WTC11 (cell line): ENCODE results near the gene CARS2.

Experiments
- ATF3 ChIP-seq: sonication (generic); formaldehyde crosslinking; conservative IDR thresholded peaks from 2 replicates; pipeline ENCODE4 v1.8.1; 2022; ENCODE audit warnings: mild to moderate bottlenecking, missing genetic modification reagents
- CDX4 ChIP-seq: fragments of 250-450 bp; sonication (Bioruptor Pico); IDR thresholded peaks from 2 replicates; pipeline ENCODE4 v1.9.0; 2021; ENCODE audit warnings: moderate library complexity, mild to moderate bottlenecking, inconsistent platforms, borderline replicate concordance
- ELF4 ChIP-seq: sonication (generic); formaldehyde crosslinking; IDR thresholded peaks from 2 replicates; pipeline ENCODE4 v1.8.1; 2022; ENCODE audit warnings: low read depth, mild to moderate bottlenecking, moderate library complexity, missing genetic modification reagents
- EMX1 ChIP-seq: fragments of 250-450 bp; sonication (Bioruptor Pico); IDR thresholded peaks from 2 replicates; pipeline ENCODE4 v1.8.0; 2021; ENCODE audit warnings: mild to moderate bottlenecking
- FOXK1 ChIP-seq: sonication (generic); formaldehyde crosslinking; IDR thresholded peaks from 2 replicates; pipeline ENCODE4 v1.8.0; 2022; ENCODE audit warnings: mild to moderate bottlenecking, moderate library complexity, missing genetic modification reagents
- JUN ChIP-seq: sonication (generic); formaldehyde crosslinking; IDR thresholded peaks from 2 replicates; pipeline ENCODE4 v1.8.0; 2023; ENCODE audit warnings: mild to moderate bottlenecking, missing genetic modification reagents
- MAX ChIP-seq: sonication (generic); formaldehyde crosslinking; IDR thresholded peaks from 2 replicates; pipeline ENCODE4 v1.8.0; 2022; ENCODE audit warnings: mild to moderate bottlenecking, missing genetic modification reagents
- SMAD3 ChIP-seq: sonication (generic); formaldehyde crosslinking; IDR thresholded peaks from 2 replicates; pipeline ENCODE4 v1.8.0; 2022; ENCODE audit warnings: missing genetic modification reagents, mild to moderate bottlenecking, borderline replicate concordance
- TP53 ChIP-seq: sonication (generic); formaldehyde crosslinking; IDR thresholded peaks from 2 replicates; pipeline ENCODE4 v1.8.1; 2023; ENCODE audit warnings: mild to moderate bottlenecking, missing genetic modification reagents
- ZNF317 ChIP-seq: sonication (generic); formaldehyde crosslinking; IDR thresholded peaks from 2 replicates; pipeline ENCODE4 v1.8.1; 2023; ENCODE audit warnings: low read depth, mild to moderate bottlenecking, moderate library complexity, missing genetic modification reagents, borderline replicate concordance
- TF ChIP-seq, protein P1 (sequence below): fragments of 200-600 bp; IDR thresholded peaks from 2 replicates; pipeline ENCODE4 v1.8.0; 2022; ENCODE audit warnings: antibody characterized with exemption
- TF ChIP-seq, protein P2 (sequence below): sonication (generic); formaldehyde crosslinking; IDR thresholded peaks from 2 replicates; pipeline ENCODE4 v1.8.1; 2022; ENCODE audit warnings: low read depth, missing genetic modification reagents, borderline replicate concordance

DNA sequence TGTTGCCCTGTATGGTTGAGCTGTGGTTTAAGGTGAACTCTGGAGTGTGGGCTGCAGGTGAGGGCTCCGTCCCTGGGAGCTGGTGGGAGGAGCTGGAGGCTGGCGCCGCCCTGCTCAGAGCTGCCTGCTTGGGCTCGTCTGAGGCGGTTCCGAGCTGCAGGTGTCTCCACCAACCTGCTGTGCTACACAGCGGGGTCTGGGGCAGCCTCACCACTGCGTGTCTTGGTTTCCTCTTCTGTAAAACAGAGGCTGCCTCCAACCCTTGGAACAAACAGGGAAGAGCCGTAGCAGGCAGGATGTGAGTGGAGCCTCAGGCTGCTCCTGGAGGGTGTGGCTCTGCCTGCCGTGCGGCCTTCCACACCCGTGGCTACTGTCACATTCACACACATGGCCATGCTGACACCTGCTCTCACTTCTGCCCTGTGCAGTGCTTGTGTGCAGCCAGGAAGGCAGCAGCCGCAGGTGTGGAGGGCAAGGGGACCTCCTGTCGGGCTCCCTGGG lies 69.2 kb downstream of the CARS2 start:
- TF ChIP-seq FOXK1 (no peak), MAX (CRISPR knock-in tag) (no peak), ELF4 (no peak), JUN (no peak), ATF3 (CRISPR knock-in tag) (no peak), CDX4 (no peak), EMX1 (no peak), TP53 (CRISPR knock-in tag) (no peak), ZNF317 (CRISPR knock-in tag) (no peak), SMAD3 (CRISPR knock-in tag) (no peak)
- TF ChIP-seq, protein P1, sequence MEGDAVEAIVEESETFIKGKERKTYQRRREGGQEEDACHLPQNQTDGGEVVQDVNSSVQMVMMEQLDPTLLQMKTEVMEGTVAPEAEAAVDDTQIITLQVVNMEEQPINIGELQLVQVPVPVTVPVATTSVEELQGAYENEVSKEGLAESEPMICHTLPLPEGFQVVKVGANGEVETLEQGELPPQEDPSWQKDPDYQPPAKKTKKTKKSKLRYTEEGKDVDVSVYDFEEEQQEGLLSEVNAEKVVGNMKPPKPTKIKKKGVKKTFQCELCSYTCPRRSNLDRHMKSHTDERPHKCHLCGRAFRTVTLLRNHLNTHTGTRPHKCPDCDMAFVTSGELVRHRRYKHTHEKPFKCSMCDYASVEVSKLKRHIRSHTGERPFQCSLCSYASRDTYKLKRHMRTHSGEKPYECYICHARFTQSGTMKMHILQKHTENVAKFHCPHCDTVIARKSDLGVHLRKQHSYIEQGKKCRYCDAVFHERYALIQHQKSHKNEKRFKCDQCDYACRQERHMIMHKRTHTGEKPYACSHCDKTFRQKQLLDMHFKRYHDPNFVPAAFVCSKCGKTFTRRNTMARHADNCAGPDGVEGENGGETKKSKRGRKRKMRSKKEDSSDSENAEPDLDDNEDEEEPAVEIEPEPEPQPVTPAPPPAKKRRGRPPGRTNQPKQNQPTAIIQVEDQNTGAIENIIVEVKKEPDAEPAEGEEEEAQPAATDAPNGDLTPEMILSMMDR = no peak
- TF ChIP-seq, protein P2, sequence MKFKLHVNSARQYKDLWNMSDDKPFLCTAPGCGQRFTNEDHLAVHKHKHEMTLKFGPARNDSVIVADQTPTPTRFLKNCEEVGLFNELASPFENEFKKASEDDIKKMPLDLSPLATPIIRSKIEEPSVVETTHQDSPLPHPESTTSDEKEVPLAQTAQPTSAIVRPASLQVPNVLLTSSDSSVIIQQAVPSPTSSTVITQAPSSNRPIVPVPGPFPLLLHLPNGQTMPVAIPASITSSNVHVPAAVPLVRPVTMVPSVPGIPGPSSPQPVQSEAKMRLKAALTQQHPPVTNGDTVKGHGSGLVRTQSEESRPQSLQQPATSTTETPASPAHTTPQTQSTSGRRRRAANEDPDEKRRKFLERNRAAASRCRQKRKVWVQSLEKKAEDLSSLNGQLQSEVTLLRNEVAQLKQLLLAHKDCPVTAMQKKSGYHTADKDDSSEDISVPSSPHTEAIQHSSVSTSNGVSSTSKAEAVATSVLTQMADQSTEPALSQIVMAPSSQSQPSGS (CRISPR knock-in tag) = no peak
